Stomach (tissue), 4 donors: Measurements from ENCODE around the gene ZFX.

Source experiments
- CTCF ChIP-seq, 7 experiments: fragments of 450-650 bp in 4 of 7; fragments of 200-600 bp in 3 of 7; sonication (generic) in 3 of 7; IDR thresholded peaks; one replicate each; pipeline ENCODE4 v1.5.1; 2016 to 2019; ENCODE audit warnings: antibody characterized with exemption in 7 of 7, control low read depth in 2 of 7, mild to moderate bottlenecking in 1 of 7
- EP300 ChIP-seq: sonication (generic); formaldehyde crosslinking; IDR thresholded peaks from one replicate; pipeline ENCODE4 v1.6.1; 2017; ENCODE audit warnings: antibody characterized with exemption
- POLR2A ChIP-seq, 4 donors: fragments of 450-650 bp; IDR thresholded peaks; one replicate each; pipeline ENCODE4 v1.6.1; 2016; ENCODE audit warnings: antibody characterized with exemption in 4 of 4, control low read depth in 2 of 4, mild to moderate bottlenecking in 1 of 4, moderate library complexity in 1 of 4
- POLR2AphosphoS5 ChIP-seq, 3 donors: sonication (generic); formaldehyde crosslinking; IDR thresholded peaks; one replicate each; pipeline ENCODE4 v1.6.1; 2016; ENCODE audit warnings: antibody characterized with exemption in 3 of 3

DNA sequence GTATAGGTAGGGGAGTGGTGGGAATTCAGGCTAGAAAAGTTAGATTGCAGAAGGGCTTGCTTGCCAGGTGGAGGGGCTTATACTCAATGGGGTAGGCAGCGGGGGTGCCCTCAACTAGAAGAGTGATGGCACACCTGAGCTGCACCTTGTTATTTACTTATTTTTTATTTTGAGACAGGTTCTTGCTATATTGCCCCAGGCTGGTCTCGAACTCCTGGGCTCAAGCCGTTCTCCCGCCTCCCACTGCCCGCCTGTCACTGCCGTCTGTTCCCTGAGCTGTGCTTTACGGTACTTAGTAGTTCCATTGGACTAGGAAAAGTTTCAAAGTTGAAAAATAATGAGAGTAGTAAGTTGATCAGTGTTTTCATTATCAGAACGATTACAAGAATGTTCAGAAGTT lies 2.0 kb downstream of the ZFX start:
- TF ChIP-seq CTCF (IDR thresholded peaks at IDR 0.05) = no peak
- no peak for TF ChIP-seq POLR2A (IDR thresholded peaks at IDR 0.05)
- no peak for TF ChIP-seq POLR2AphosphoS5 (IDR thresholded peaks at IDR 0.05)
- no peak for TF ChIP-seq EP300
